Fibroblast of upper back skin (primary cell): Measurements from ENCODE around the gene WDR37.

Source experiments
- DNase-seq: peaks from one replicate; pipeline ENCODE4 v3.0.0-alpha.2; 2013

Gene WDR37

DNA sequence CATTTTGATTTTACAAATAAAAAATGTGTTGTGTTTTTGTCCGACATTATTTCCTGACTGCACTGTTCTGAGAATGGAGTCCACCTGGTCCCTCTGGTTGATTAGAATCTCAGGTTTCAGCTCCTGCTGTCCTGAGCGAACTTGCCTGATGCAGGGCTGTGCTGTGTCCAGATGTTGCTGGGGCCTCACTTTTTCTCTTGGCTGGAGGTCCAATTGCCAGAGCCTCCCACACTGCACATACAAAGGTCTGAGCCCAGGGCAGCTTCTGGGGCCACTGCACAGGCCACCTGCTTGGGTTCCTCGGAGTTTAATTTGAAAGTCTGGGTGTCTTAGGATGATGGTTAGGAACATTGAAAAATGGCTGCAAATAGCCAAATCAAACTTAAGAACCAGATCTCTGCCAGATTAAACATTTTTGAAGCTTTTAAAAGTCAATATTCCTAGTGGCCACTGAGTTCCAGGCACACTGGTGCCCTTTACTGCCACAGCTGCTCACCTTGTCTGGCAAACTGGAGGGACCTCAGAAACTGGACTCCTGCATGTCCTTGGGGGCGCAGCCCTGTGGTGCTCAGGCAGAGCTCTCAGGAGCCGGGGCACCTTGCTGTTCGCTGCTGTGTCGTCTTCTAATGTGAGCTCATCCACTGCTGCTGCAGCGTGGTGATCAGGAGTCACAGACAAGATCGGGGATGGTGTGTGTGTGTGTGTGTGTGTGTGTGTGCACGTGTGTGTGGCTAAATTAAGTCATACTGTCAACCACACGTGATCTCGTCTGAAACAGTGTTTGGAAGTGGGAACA is 75.0 kb downstream of the WDR37 start:
- no peak for DNase-seq

DNA sequence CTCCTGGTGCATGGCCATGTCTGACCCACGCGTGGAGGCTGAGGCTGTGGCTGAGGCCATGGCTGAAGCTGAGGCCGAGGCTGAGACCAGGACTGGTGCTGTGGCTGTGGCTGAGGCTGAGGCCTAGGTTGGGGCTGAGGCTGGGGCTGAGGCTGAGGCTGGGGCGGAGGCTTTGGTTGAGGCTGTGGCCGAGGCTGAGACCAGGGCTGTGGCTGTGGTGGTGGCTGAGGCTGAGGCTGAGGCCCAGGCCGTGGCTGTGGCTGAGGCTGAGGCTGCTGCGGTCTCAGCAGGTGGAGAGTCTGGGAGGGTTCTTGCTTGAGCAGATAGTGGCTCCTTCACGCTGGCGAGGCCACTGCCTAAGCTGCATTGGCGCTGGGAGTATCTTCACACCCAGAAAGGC is 76.4 kb downstream of the WDR37 start:
- DNase-seq: no peak

DNA sequence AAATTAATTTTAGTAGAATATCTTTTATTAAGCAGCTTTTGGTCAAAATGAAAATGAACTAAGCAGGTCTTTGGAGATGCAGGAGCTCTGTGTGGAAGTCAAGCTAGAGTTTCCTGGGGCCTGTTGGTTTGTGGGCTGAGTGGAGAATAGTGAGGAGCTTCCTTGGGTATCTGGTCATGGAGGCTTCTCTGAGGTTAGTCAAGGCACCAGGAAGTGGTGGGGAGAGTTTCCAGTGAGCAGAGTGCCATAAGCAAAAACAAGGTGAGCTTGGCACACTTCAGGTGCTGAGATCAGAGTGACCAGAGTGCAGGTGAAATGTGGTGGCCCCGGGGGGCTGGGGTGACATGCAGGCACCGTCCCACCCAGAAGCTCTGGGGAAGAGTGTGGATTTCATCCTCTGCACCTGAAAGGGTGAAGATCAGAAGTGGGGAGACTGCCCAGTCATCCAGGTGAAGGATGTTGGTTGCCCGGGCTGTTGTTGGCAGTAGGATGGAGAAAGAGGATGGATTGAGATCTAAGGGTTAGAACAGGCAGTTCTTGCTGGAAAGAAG is 77.4 kb downstream of the WDR37 start:
- no peak for DNase-seq

DNA sequence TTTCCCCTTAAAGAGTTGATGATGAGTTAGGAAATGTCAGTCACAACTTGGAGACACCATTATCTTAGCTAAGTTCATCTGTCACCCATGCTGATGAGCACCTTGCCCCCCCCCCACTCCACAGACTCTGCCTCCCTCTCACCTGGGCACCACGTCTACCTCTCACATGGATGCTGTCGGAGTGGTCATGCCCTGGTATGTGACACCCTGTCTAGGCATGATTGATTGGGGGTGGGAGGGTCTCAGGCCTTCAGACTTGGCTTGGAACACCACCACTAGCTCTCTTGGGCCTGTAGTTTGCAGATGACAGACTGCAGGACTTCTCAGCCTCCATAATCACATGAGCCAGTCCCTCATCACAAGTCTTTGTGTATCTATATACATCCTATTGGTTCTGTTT is 78.0 kb downstream of the WDR37 start:
- DNase-seq: no peak

DNA sequence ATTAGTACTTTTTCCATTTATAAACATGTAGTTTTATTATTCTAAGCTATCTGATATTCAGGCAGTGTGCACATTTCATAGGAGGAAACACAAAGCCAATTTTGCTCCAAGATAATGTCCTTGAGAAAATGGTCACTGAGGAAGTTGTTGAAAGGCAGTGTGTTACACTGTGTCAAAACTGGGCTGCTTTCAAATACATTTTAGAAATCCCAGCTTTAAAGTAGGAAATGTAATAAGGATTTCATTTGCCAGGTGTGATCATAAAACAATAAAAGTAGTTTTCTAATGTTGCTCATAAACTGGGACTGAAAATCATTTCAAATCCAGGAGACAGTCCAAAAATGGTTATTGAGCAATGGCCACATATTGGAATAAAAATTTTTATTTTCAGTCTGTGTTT is 80.1 kb downstream of the WDR37 start:
- DNase-seq: no peak

DNA sequence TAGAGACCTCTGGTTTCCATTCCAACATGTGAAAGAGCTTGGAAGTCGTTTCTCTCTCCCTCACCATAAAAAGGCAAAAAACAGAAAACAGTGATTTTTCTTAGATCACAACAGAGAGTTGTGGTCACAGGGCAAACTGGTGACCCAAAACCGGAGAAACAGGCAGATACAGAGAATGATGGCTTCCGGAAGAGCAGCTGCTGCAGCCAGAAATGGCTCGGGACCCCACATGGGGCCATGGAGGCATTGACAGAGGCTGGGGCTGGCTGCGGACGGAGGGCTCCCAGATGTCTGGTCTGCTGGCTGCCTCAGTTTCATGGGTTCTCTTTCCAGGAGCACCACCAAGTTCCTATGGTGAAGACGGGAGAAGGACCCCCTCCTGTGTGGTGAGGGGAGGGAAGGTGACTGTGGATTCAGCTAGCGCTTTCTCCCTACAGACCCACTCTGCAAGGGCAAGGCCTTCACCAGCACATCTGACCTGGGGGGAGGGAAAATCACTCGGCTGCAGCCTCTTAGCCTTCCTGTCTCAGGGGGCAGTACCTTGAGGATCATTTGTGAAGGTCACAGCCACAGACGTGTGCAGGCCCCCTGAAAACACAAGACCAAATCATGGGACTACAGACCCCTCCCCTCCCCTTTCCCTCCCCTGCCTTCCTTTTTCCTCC is 81.4 kb downstream of the WDR37 start:
- no peak for DNase-seq

DNA sequence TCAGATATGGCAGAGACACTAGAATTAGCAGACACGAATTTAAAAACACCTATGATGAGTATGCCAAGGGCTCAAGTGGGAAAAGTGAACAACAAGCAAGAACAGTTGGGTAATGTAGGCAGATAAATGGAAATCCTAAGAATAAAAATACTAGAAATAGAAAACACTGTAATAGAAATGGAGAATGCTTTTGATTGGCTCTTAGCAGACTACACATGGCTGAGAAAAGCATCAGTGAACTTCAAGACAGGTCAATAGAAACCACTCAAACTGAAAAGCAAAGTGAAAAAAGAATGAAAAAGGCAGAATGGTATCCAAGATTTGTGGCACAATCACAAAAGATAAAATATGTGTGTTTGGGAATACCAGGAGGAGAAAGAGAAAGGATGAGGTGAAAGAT is 82.3 kb downstream of the WDR37 start:
- no peak for DNase-seq

DNA sequence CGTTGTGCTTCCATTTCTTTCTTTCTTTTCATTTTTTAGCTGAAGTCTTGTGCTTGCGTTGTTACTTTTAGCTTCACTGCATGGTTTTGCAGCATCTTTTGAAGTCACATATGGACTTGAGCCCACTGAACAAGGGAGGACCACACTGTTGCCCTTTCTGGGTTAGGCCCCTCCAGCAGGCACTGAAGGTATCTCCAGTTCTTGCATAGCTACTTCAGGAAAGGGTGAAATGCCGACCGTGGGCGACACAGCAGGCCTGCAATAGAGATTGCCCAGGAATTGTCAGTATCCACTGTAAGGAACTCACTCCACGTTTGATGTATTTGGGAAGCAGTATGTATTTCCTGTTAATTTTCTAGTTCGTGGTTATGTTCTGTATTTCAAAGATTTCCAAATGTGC is 85.1 kb downstream of the WDR37 start:
- no peak for DNase-seq

DNA sequence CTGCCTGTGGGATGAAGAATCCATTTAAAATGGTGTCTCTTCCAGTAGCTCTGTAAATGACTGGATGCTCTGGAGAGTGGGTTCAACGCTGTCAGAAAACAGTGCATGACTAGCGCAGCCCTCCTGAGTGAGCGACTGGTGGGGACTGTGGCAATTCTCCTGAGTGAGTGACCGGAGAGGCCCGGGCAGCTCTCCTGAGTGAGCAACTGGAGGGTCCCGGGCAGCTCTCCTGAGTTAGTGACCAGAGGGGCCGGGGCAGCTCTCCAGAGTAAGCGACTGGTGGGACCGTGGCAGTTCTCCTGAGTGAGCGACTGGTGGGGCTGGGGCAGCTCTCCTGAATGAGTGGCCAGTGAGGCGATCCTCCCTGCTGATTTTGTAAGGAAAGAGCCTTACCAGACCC is 85.5 kb downstream of the WDR37 start:
- DNase-seq: no peak

DNA sequence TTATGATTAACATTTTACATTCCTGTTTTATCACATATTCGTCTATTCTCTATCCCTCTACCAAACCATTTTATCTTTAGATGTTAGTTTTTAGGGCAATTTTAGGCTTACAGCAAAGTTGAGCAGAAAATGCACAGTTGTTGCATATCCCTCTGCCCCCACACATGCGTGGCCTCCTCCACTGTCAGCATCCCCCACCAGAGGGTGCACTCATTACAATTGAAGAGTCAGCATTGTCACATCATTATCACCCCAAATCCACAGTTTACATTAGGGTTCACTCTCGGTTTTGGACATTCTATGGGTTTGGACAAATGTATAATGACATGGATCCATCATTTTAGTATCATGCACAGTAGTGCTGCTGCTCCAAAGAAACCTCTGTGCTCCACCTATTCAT is 86.4 kb downstream of the WDR37 start:
- no peak for DNase-seq

DNA sequence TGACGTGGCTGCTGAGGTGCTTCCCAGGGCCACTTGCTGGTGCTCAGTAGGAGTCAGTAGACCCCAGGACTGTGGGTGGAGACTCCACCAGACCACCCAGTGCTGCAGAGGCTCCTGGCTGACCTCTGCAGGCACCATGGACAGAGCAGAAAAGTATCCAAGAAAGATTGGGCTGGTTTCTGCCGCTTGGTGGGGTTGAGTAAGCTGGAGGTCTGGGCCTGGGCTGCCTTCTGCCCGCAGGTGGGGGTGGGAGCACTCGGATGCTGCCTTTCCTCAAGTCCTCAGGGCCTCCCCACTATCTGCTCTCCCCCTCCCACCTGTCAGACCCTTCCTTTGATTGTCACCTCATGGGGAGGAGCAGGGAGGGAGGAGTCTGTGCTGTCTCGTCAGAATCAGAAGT is 91.6 kb downstream of the WDR37 start:
- no peak for DNase-seq

DNA sequence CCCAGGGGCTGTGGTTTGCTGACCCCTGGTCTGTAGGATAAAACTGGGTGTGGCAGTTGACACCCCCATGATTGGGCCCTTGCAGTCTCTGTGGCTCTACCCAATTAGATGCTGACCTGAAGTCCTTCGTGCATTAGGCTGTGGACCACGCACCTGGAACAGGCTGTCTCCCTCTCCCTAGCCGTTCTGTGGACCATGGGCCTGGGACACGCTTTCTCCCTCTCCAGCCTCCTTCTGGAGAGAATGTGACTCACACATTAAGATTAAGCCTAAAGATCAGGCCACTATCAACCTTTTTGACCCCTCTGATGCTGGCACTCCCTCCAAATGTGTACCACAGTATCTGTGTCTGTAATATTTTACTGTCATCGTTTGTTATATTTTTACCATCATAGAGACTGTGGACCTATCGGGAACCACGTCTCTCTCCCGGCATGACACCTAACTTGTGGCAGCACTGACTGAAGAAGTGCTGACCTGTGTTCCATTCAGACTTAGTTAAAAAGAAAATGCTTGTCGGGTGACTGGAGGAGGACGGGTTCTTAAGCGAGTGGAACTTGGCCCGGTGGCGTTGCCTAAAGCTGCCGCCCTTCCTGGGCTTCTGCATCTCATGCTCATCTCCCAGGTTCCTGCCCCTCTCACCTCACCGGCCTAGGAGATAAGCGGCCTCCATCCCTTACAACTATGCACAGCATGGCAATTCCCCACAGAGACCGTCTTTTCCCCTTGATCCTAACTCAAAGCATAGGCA is 92.8 kb downstream of the WDR37 start:
- no peak for DNase-seq

DNA sequence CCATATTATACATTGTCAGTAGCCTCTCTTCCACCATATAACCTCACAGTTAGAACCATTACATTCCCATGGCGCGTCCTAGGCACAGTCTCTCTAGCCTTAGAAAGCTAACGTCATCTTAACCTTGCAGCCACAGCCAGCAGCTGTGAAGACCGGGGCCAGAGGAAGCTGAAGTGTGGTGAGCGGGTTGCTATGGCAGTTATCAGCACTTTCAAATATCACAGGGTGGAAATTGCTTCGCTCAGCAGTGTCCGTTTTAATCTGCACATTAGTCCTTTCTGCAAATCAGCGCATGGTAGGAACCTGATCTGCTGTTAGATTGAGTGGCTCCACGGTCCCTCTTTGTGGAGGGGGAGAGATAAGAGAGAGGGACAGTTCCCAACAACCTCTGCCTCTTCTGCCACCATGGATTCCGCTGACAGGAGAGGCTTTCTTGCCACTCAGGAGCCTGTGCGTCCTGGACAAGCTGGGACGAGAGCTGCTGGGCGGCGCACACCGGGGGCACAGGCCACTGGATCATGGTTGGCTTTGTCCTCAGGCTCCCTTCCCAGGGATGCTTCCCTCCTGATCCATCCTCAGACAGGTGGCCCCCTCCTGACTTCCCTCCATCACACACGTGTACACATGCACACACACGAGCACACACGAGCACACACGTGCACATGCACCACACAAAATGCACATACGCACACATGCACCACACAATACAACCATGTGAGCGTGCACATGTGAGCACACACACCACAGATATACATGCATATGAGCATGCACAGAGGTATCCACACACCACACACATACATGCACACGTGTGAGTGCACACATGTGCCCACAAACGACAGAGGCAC is 93.8 kb downstream of the WDR37 start:
- DNase-seq: no peak

DNA sequence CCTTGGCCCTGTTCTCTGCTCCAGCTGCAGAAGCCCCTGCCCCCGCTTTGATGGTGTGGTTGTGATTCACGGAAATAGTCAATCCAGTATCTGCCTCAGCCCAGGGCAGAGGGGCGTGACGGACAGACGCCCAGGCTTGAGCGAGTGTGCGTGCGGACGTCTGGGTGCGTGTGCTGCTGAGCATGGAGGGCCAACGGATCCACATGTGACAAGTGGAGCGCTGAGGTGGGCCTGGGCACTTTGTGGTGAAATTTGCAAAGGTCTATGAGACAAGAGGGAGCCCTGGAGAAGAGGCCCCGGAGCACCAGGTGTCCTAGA is 94.4 kb downstream of the WDR37 start:
- DNase-seq: no peak

DNA sequence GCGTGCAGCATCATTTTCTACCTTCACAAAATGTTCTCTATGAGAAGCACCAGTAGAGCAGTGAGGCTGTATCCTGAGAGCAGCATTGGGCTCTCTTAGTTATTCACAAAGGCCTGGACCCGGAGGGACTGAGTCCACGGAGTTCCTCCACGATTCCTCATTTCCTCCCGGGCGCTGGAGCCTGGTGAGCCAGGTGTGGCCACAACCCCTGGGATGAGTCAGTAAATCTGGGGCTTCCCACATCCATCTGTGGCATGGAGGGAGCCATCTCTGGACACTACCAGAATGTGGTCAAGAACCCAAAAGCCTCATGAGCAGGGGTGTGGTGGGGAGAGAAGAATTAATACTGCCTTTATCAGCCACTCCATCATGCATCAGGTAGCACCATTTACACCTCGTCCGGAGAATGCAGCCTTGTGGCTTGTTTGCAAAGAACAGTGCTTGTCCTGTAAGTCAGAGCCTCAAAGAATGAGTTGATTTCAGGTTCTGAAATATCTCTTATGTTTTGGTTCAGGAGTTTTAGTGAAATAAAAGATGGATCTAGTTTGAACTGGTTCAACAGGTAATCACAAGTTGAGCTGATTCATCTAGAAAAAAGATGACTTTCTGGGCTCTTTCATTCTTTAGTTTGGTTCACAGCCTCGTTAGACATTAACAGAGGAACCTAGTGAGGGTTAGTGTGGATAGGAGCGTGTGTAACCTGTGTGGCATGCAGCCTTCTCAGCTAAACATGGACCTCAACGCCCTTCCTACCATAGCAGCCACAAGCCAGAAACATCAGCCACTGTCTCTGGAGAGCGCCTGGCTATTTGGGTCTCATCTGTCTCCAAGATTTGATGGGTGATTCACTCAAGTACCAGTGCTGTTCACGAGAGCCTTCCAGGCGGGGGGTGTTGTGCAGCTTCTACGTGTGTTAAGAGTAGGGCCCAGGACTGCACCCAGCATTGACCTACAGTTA is 95.2 kb downstream of the WDR37 start:
- DNase-seq: no peak

DNA sequence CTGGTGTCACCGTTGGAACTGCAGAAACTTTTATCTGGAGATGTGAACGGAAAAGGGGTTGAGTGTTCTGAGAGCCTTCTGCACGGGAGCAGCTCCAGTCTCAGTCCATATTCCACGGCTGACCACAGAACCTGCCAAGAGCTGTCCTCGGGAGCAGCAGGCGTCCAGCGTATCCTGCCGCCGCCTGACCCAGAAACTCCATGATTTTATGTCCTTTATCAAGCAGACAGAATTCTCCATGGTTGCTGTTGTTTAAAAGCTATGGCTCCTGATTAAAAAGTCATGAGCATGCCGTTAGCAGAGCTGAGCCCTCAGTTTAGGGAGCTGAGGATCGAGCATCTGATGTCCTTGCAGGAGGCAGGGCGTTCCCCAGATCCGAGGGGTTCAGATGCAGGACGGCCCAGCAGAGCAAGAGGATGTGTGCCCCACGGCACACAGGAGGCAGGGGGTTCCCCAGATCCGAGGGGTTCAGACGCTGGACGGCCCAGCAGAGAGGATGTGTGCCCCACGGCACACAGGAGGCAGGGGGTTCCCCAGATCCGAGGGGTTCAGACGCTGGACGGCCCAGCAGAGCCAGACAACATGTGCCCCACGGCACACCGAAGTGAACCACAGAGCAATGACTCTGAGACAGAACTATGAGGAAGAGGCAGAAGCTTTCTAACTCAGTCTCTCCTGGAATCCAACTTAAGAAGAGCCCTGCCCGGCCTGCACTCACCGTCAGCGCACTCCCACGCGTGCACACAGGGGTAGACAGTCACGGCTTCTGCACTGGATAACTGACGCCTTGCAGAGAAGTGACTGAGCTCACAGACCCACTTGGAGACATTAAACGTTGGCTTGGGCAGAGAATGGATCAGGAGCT is 96.4 kb downstream of the WDR37 start:
- no peak for DNase-seq

DNA sequence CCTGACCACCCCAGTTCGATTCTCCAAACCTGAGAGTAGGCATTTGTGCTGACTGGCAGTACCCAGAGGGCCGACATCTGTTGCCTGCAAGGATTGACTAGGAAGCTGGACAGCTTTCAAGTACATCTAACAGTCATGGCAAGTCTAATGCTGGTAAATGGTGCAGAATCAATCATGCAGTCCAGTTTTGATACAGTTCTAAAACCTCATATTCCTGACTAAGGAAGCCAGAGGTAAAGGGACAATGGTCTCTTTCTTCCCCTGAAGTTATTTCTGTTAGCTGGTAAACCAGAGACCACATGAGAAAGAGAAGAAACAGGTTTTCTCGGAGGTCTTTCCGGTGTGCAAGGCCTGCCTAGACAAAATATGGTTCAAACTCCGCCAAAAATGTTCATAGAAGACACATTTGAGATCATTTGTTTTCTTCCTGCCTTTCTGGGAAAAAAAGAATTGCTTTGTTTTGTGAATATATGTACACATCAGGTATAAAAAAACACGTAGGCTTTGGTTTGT is 97.1 kb downstream of the WDR37 start:
- no peak for DNase-seq

DNA sequence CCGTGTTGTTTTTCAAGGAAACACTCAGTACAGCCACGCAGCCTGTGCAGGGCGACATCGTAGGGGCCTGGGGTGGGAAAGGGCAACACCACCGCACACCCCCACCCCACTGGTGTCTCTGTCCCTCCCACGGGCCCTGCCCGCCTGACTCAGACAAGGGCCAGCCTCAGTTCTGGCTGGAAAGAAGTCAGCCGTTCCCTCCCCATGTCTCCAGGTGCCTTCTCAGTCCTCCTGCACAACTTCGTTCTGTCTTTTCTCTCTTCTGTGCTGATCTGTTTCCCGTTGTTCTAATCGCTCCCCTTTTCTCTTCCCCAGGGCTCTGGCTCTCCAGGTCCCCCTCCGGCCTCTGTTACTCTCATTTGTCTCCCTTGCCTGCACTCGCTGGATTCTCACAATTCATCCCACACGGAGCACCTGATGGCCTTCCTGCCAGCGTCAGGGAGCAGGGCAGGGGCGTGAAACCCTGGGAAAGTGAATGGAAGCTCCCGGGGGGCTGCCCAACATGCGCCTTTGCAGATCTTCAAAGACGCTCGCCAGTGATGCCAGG is 97.7 kb downstream of the WDR37 start:
- DNase-seq: no peak

DNA sequence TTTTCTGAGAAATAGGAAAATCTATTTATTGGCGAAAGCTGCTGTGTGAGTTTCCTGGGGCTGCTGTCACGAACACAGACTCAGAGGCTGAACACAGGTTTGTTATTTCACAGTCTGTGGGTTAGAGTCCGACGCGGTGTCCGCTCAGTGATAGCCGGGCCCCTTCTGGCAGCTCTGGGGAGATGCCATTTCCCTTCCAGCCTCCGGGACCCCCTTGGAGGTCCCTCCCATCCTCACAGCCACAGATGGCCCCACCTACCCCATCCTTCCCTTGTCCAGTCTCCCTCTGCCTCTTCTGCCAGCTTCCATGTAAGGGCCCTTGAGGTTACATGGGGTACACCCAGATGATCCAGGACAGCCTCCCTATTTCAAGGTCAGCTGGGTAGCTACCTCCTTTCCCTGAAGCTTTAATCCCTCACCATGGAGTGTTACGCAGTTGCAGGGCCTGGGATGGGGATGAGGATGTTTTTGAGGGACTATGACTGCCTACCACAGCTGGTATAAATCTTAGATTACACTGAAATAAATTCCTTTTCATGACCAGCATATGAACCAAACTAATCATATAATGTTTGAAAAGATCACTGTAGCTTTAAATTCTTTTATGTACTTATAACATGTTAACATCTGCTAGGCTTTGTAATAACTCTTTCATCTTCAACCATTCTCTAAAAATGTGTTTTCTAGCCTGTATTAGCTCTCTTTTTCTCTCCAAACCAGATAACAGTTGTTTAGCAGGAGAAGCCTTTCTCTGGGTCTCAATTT is 98.5 kb downstream of the WDR37 start:
- no peak for DNase-seq
